A673 (cell line): ENCODE results near the gene PRRC2B.

Experiments
- EZH2 ChIP-seq: fragments of 200-600 bp; sonication (generic); IDR thresholded peaks from 2 replicates; pipeline ENCODE4 v1.6.1; 2017; ENCODE audit warnings: borderline replicate concordance, low read depth, mild to moderate bottlenecking, mixed read lengths, antibody characterized with exemption, low read length; ENCODE audit not compliant: poor library complexity, severe bottlenecking
- TF ChIP-seq, protein P1 (sequence below): fragments of 300-800, 200-600 bp; sonication (generic); conservative IDR thresholded peaks from 2 replicates; pipeline ENCODE4 v1.5.1; 2017; ENCODE audit warnings: low read depth, mild to moderate bottlenecking, antibody characterized with exemption, low read length, moderate library complexity, mixed read lengths

GRCh38 chr9:131484051-131484445, 90.2 kb downstream of the PRRC2B start:
- TF ChIP-seq, protein P1, sequence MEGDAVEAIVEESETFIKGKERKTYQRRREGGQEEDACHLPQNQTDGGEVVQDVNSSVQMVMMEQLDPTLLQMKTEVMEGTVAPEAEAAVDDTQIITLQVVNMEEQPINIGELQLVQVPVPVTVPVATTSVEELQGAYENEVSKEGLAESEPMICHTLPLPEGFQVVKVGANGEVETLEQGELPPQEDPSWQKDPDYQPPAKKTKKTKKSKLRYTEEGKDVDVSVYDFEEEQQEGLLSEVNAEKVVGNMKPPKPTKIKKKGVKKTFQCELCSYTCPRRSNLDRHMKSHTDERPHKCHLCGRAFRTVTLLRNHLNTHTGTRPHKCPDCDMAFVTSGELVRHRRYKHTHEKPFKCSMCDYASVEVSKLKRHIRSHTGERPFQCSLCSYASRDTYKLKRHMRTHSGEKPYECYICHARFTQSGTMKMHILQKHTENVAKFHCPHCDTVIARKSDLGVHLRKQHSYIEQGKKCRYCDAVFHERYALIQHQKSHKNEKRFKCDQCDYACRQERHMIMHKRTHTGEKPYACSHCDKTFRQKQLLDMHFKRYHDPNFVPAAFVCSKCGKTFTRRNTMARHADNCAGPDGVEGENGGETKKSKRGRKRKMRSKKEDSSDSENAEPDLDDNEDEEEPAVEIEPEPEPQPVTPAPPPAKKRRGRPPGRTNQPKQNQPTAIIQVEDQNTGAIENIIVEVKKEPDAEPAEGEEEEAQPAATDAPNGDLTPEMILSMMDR, result no peak
- no peak for TF ChIP-seq EZH2
